HAP-1 (cell line): ENCODE results near the gene C12orf60.

Source experiments
- DNase-seq, 2 experiments: peaks; one replicate each; pipeline ENCODE4 v3.0.0-alpha.2; 2016 to 2020; ENCODE audit warnings: low spot score in 2 of 2
- H3K27me3 ChIP-seq: fragments of 250-450 bp; sonication (Bioruptor Pico); 2 replicates; pipeline ENCODE4 v1.5.1; 2020; ENCODE audit warnings: low read depth, mild to moderate bottlenecking, moderate library complexity
- H3K36me3 ChIP-seq: fragments of 250-450 bp; sonication (Bioruptor Pico); replicated peaks from 2 replicates; pipeline ENCODE4 v1.5.1; 2020; ENCODE audit warnings: mild to moderate bottlenecking
- H3K4me1 ChIP-seq: fragments of 250-450 bp; sonication (Bioruptor Pico); 2 replicates; pipeline ENCODE4 v1.5.1; 2020; ENCODE audit warnings: mild to moderate bottlenecking
- H3K4me3 ChIP-seq: fragments of 250-450 bp; sonication (Bioruptor Pico); 2 replicates; pipeline ENCODE4 v1.5.1; 2020; ENCODE audit warnings: mild to moderate bottlenecking, moderate library complexity
- H3K9me3 ChIP-seq: fragments of 250-450 bp; sonication (Bioruptor Pico); 2 replicates; pipeline ENCODE4 v1.5.1; 2020; ENCODE audit warnings: mild to moderate bottlenecking, moderate library complexity
- in situ Hi-C: fragments of 300-500 bp; cut with MboI; formaldehyde crosslinking; loops from 3 replicates; pipeline ENCODE4 v1.14.3; 2020; ENCODE audit warnings: low sequenced_read_pairs, inconsistent platforms, mixed read lengths

C12orf60 gene

DNA sequence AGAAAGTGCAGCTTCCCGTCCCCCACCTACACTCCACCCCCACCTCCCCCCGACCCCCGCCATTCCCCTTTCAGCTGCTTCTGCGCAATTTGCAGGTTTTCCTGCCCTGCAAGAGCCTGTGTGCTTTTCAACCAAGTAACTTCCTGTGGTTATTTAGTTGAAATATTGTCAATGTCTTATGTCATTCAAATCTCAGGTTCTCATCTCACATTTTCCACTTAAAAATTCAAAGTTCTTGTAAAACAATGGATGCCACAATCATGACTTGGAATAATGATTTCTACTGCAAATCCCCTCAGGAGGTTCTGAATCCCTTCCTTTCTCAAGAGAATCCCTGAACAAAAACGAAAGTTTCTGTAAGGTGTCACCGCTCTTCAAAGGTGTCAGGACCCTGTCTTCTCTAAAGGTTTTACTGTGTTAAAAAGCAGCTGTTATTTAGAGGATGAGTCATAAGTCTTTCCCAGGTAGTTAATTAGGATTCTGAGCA is 31.8 kb upstream of the C12orf60 start:
- in situ Hi-C loops = no loop called here
- H3K36me3 ChIP-seq = no peaks in the 10 kb centered on the region; the same call in 1 of the 2 replicates
- no peak overlapping the region for H3K4me3 ChIP-seq
- DNase-seq = peak in 1 of 2 experiments; percentile 13
- no peaks in the 10 kb centered on the region for H3K27me3 ChIP-seq
- H3K4me1 ChIP-seq = peaks cover 12% of the 10 kb centered on the region
- no peaks in the 10 kb centered on the region for H3K9me3 ChIP-seq

DNA sequence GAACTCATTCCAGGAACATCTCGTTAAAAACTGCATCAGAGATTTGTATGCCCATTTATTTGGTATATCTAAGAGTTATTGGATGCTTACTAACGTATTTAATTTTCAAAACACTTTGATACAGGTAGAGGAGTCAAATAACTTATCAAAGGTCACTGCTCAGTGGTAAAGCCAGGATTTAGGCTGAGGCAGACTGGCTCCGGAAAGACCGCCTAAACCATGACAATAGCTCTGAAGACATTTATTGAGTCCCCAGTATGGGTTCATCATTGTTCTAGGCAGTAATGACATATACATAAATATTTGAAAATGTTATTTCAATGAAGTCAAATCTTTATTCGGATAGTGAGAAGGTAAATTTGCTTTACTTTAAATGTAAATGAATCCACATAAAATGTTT is 30.5 kb upstream of the C12orf60 start:
- H3K9me3 ChIP-seq = no peaks in the 10 kb centered on the region
- no peaks in the 10 kb centered on the region; the same call in 1 of the 2 replicates for H3K36me3 ChIP-seq
- no peak overlapping the region for H3K4me3 ChIP-seq
- no peaks in the 10 kb centered on the region for H3K27me3 ChIP-seq
- peaks cover 12% of the 10 kb centered on the region for H3K4me1 ChIP-seq
- in situ Hi-C loops = no loop called here
- no peak for DNase-seq

DNA sequence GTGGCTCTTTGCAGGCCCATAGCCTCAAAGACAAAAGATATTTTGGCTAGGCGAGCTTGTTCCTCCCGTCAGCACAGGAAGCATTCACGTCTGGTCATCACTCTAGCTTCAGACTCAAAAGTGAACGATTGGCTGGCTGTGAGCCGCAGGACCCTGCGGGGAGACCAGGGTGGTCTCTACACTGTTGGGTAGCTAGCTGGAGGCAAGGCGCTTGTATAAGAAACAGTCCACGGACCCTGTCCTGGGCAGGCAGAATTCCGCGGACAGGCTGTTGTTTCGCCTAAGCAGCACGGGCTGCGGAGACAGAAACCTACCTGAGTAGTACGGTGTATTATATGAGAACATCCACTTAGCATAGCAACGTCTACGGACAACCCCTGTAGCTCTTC is 29.8 kb upstream of the C12orf60 start:
- peaks cover 12% of the 10 kb centered on the region for H3K4me1 ChIP-seq
- H3K27me3 ChIP-seq = no peaks in the 10 kb centered on the region
- in situ Hi-C loops = no loop called here
- H3K9me3 ChIP-seq = no peaks in the 10 kb centered on the region
- no peak for DNase-seq
- no peaks in the 10 kb centered on the region; the same call in 1 of the 2 replicates for H3K36me3 ChIP-seq
- H3K4me3 ChIP-seq = peak overlapping the region; percentile 45

DNA sequence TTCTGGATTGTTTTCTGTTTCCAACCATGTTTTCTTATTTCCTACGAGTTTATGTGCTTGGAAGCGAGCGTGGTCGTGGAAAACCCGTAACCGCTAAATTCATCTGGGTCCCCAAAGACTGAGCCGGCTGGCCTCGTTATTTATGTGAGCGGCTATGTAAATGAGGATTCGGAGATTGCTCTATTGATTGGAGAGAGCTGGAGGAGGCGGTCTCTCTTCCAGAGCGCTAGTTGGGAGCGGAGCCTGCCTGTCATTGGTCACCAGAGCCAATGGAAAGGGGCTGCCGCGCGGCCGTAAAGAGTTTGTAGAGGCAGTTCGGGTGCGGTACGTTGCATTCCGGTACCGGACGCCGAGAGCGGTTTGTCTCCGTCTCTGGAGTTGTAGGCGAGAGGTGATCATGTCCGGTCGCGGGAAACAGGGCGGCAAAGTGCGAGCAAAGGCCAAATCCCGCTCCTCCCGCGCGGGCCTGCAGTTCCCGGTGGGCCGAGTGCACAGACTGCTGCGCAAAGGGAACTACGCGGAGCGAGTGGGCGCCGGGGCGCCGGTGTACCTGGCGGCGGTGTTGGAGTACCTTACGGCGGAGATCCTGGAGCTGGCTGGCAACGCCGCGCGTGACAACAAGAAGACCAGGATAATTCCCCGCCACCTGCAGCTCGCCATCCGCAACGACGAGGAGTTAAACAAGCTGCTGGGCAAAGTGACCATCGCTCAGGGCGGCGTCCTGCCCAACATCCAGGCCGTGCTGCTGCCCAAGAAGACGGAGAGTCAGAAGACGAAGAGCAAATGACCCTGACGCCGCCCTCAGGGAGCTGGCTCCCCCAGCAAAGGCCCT is 29.2 kb upstream of the C12orf60 start:
- H3K4me1 ChIP-seq = peaks cover 12% of the 10 kb centered on the region
- in situ Hi-C loops = no loop called here
- H3K36me3 ChIP-seq = no peaks in the 10 kb centered on the region; the same call in 1 of the 2 replicates
- H3K4me3 ChIP-seq = peak overlapping the region; percentile 45
- no peaks in the 10 kb centered on the region for H3K27me3 ChIP-seq
- peak; percentile 66 to 82 for DNase-seq
- H3K9me3 ChIP-seq = no peaks in the 10 kb centered on the region

DNA sequence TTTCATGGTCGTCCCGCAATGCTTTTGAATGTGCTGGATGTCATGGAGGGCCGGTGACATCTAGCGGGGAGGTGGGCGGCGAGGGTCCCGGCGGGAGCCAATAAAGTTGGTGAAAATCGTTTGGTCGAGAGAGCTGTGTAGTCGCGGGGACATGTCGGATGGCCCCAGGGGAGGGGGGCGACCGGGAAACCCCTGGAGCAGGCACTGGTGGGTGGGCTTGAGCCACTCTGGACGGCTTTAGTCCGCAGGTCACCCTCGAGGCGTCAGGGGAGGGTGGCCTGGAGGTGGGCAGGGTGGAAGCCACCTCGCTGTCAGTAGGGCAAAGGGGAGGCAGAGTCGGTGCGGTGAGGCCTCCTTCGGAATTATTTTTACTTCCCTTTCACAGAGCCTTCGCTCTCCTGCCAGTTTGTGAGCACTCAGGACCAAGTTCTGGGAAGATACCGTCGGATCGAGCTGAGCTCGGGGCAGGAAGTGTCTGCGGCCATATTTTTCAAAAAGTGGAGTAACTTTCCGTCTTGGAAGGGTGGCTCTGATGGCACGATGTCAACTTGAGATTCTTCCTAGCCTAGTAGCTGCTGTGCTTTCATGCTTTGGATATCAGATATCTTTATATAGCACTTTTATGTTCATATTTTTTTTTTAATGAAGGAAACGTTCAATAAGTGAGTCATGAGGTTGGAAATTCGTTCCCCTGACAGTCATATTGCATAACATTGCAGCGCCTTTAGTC is 28.4 kb upstream of the C12orf60 start:
- in situ Hi-C loops = loop anchor here (25.0 kb wide), 1 partner anchor 1112 kb away; the partner anchor contains the start of gene STRAP
- Histone ChIP-seq H3K4me3 (peak overlapping the region; percentile 45), H3K27me3 (no peaks in the 10 kb centered on the region), H3K36me3 (no peaks in the 10 kb centered on the region; the same call in 1 of the 2 replicates), H3K9me3 (no peaks in the 10 kb centered on the region), H3K4me1 (peaks cover 12% of the 10 kb centered on the region)
- peak in 1 of 2 experiments; percentile 16 for DNase-seq

DNA sequence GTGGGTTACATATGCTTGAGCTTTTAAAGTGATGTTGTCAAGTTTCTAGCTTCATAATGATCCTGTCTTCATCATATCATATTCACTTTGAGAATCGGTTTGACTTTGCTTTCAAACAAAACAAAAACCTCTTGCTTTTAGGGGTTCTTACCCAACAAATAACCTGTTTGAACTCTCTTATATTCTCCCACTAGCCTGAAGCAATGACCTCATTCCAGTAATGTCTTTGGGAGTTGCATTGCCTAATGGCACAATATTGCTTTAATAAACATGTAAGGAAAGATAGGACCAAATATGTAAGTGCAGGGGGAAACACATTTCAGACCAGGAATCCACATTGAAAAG is 27.9 kb upstream of the C12orf60 start:
- no peak for DNase-seq
- H3K4me1 ChIP-seq = peaks cover 12% of the 10 kb centered on the region
- in situ Hi-C loops = loop anchor here (25.0 kb wide), 1 partner anchor 1112 kb away; the partner anchor contains the start of gene STRAP
- no peaks in the 10 kb centered on the region for H3K27me3 ChIP-seq
- no peaks in the 10 kb centered on the region; the same call in 1 of the 2 replicates for H3K36me3 ChIP-seq
- H3K4me3 ChIP-seq = peak overlapping the region; percentile 45
- H3K9me3 ChIP-seq = no peaks in the 10 kb centered on the region

DNA sequence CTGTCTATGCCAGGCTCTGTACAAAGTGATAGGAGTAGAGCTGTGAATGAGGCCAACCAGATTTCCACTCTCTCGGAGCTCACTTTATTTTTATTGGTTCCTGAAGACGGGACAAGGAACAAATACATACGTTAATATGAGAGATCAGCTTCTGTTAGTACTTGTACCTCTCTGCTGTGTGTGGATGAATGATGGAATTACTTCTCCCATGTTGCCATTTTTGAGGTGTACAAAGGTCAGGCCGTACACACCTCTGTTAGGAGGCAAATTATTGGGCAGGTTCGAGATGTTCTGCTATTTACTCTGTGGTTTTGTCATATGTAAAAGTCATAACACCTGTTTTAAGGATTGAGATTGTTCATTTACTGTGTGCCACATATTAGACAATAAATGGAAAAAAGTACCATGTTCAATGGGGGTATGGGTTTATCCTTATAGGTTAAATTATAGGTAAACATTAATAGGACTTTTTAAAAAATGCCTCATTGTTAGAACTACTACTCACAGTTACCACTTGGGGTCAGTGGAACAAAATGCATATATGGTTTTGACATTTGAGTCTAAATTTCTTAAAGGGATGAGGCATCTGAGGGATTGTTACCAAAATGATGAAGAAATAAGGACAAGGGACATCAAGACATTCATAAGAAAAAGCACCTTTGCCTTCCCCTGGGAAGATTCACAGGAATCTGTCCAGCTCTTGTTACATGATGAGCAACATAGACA is 27.1 kb upstream of the C12orf60 start:
- DNase-seq = no peak
- H3K4me1 ChIP-seq = peaks cover 12% of the 10 kb centered on the region
- no peak overlapping the region for H3K4me3 ChIP-seq
- in situ Hi-C loops = loop anchor here (25.0 kb wide), 1 partner anchor 1111 kb away; the partner anchor contains the start of gene STRAP
- H3K9me3 ChIP-seq = no peaks in the 10 kb centered on the region
- no peaks in the 10 kb centered on the region for H3K27me3 ChIP-seq
- no peaks in the 10 kb centered on the region for H3K36me3 ChIP-seq

DNA sequence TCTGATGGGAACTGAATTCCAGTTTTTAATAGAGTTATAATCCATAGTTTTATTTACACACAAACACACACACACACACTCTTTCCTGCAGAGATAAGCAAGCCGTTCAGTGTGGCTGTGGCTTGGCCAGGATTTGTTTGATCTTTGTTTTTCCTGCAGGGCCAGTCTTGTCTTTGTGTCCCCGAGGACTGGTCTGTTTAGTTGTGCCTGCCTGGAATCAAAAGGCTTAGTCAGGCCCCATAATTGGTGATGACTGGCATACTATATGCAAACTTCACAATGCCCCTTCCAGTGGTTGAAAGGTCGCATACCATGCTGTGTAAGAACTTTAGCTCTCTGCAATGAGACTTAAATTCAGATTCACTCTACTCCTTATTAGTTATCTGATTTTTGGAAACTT is 26.2 kb upstream of the C12orf60 start:
- H3K27me3 ChIP-seq = no peaks in the 10 kb centered on the region
- no peaks in the 10 kb centered on the region for H3K9me3 ChIP-seq
- in situ Hi-C loops = loop anchor here (25.0 kb wide), 1 partner anchor 1110 kb away; the partner anchor contains the start of gene STRAP
- no peaks in the 10 kb centered on the region for H3K36me3 ChIP-seq
- H3K4me3 ChIP-seq = no peak overlapping the region
- peaks cover 7% of the 10 kb centered on the region for H3K4me1 ChIP-seq
- DNase-seq = no peak

DNA sequence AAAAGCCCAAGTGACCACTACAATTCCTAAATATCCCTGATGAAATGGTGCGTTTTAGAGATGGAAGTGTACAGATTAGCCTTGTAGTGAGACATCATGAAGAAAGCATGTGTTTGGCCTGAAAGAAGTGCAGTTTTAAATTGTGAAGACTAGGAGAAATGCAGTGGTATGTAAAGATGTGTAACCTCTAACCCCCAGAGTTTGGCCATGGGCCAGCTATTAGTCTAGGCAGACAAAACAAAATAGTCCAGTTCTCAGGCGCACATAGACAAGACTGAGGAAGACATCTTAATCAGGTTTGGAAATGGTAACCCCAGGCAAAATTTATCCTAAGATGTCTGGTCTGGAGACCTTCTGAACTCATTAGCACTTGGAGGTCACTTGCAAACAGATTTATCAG is 23.6 kb upstream of the C12orf60 start:
- no peaks in the 10 kb centered on the region for H3K36me3 ChIP-seq
- no peak overlapping the region for H3K4me3 ChIP-seq
- no peaks in the 10 kb centered on the region for H3K9me3 ChIP-seq
- no peaks in the 10 kb centered on the region for H3K27me3 ChIP-seq
- no peak for DNase-seq
- H3K4me1 ChIP-seq = peaks cover 5% of the 10 kb centered on the region
- in situ Hi-C loops = loop anchor here (25.0 kb wide), 1 partner anchor 1107 kb away; the partner anchor contains the start of gene STRAP

DNA sequence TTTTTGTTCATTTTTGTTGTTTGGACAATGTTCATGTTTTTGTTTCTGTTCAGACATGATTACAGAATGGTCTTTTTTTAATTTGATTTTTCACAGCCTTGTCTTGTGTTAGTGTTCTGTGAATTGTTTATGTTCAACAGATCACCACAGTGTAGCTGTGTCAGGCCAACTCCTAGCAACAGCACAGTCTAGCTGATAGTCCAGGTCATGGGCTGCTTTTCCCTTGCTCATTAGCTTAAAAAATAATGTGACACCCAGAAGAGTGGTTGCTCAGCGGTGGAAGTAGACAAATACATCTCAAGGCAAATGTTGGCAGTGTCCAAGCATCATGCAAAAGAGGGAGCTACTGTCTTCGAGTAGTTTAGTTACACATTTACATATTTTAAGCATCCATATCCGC is 22.6 kb upstream of the C12orf60 start:
- Histone ChIP-seq H3K9me3 (no peaks in the 10 kb centered on the region), H3K4me1 (no peaks in the 10 kb centered on the region), H3K4me3 (no peak overlapping the region), H3K27me3 (no peaks in the 10 kb centered on the region), H3K36me3 (peaks cover 5% of the 10 kb centered on the region; the same call in 1 of the 2 replicates)
- in situ Hi-C loops = loop anchor here (25.0 kb wide), 1 partner anchor 1106 kb away; the partner anchor contains the start of gene STRAP
- DNase-seq = no peak

DNA sequence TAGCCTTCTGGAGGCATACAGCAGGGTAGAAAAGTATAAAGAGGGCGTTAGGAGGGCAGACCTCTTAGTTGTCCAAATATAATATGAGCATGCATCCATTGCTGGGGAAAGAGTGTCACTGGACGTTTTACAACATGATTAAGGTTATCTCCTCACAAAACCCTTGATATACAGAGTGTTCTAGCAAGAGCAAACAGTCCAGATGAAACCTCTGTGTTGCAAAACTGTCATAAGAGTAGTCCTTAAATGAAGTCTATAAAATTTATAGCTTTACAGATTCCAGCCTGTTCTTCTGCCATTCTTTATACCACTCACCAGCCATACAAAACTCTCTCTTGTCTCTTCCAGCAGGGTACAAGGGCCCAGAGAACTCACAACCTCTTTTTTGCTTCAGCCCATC is 21.9 kb upstream of the C12orf60 start:
- Histone ChIP-seq H3K27me3 (no peaks in the 10 kb centered on the region), H3K36me3 (peaks cover 11% of the 10 kb centered on the region), H3K4me3 (no peak overlapping the region), H3K9me3 (no peaks in the 10 kb centered on the region), H3K4me1 (peaks cover 4% of the 10 kb centered on the region; the same call in 1 of the 2 replicates)
- in situ Hi-C loops = loop anchor here (25.0 kb wide), 1 partner anchor 1106 kb away; the partner anchor contains the start of gene STRAP
- no peak for DNase-seq

DNA sequence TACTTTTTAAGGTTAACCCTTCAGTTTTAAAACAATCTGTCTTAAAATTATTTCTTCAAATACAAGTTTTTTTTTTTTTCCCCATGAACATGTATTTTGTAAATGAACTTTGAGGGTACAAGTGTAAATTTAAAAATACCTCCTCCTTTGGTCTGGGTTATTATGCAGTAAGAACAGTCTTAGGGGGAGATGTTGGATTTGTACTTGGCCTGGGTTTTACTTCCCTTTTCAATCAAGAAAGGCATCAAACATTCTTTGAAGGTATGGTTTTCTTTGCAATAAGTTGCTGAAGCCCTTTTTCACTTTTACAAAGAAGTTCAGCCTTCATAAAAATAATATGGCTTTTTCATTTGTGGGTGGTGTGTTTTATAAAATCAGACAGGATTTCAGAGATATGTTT is 20.7 kb upstream of the C12orf60 start:
- H3K4me3 ChIP-seq = no peak overlapping the region
- H3K9me3 ChIP-seq = no peaks in the 10 kb centered on the region
- in situ Hi-C loops = loop anchor here (25.0 kb wide), 1 partner anchor 1105 kb away; the partner anchor contains the start of gene STRAP
- no peak for DNase-seq
- no peaks in the 10 kb centered on the region for H3K27me3 ChIP-seq
- peaks cover 23% of the 10 kb centered on the region for H3K36me3 ChIP-seq
- peaks cover 4% of the 10 kb centered on the region; the same call in 1 of the 2 replicates for H3K4me1 ChIP-seq

DNA sequence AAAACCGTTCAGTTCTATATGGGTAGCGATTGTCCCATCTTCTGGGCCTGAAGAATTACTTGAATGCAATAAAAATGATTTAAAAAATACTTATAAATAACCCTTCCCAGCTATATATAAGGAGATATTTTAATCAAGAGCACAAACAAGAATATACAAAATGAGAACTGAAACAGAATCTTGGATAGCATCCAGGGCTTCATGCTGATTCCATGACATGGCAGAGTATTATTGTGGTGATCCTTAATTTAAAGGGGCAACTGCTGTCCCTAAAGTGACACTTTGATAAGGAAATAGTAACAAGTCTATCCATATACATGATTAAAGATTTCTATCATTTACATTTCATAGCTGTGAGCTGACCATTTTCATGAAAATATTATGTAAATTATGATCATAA is 19.0 kb upstream of the C12orf60 start:
- DNase-seq = no peak
- peaks cover 4% of the 10 kb centered on the region; the same call in 1 of the 2 replicates for H3K4me1 ChIP-seq
- H3K27me3 ChIP-seq = no peaks in the 10 kb centered on the region
- in situ Hi-C loops = loop anchor here (25.0 kb wide), 1 partner anchor 1103 kb away; the partner anchor contains the start of gene STRAP
- H3K9me3 ChIP-seq = no peaks in the 10 kb centered on the region
- H3K4me3 ChIP-seq = no peak overlapping the region
- H3K36me3 ChIP-seq = peaks cover 40% of the 10 kb centered on the region
